Lower leg skin (tissue), 4 donors: Measurements from ENCODE around the gene NRM. TPM values are rescaled to one million over a fixed set of nuclear protein-coding genes. Genes with fewer than 3 reads are reported as not detected.

Experiments
- DNase-seq, 2 donors: peaks; one replicate each; pipeline ENCODE4 v3.0.0-alpha.2; 2019; ENCODE audit warnings: low spot score in 2 of 2
- H3K4me3 ChIP-seq: fragments of 200-600 bp; sonication (generic); 2 replicates; pipeline ENCODE4 v1.5.1; 2017; ENCODE audit warnings: mild to moderate bottlenecking, low read depth; ENCODE audit not compliant: poor library complexity, severe bottlenecking
- POLR2A ChIP-seq, 2 donors: fragments of 450-650 bp; IDR thresholded peaks; one replicate each; pipeline ENCODE4 v1.6.1; 2016 to 2017; ENCODE audit warnings: antibody characterized with exemption in 2 of 2, mild to moderate bottlenecking in 1 of 2, moderate library complexity in 1 of 2
- WGBS, 2 donors: methylation state at CpG; one replicate each; pipeline ENCODE4 v1.1.5; 2018; 5-methylcytosine and 5-hydroxymethylcytosine counted together
- intact Hi-C: fragments of 100-400 bp; cut with DNase I; formaldehyde crosslinking; loops from one replicate; pipeline ENCODE4 v1.15.0; 2023; ENCODE audit warnings: low total_unique reads
- total RNA-seq, 4 donors: library from RNA; depleted of rRNA; stranded (reverse); fragments of >200 nt; gene quantifications; one replicate each; pipeline ENCODE4 v1.1.0, GENCODE V29; 2016

The NRM gene
- total RNA-seq, 4 donors from 2014 or later: 4.3 to 6.9 (median 6.1) TPM

DNA sequence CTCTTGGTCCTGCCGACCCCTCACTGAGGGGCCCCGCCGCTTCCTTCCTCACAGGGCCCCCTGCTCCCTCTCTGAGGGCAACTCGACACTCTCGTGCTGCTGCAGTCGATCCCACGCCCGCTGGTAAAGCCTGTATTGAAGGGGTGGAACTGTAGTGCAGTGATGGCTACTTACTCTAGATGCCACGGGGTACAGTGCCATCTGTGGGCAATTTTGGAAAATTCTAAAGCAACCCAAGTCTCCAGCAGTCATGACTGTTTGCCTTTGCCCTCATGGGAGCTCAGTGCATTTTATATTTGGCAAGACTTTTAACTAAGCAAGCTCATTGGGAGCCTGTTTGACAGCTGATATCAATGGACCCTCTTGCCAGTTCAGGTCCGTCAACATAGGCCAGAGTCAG lies 50.3 kb downstream of the NRM start:
- DNase-seq: no peak
- 80 to 86% methylated on average over 10 of the region's 10 CpGs for WGBS, 2 donors
- intact Hi-C loops: no loop called here
- TF ChIP-seq POLR2A (IDR thresholded peaks at IDR 0.05): no peak
- no peak overlapping the region for H3K4me3 ChIP-seq

Other genes starting within 250 kb of the NRM start
- gene HLA-E, start 201.5 kb downstream of the NRM start, total RNA-seq: 100 to 1,000 TPM; 685 to 929 (median 835) TPM
- 10 to 100 TPM; 30.4 to 39.6 (median 33.4) TPM for gene GNL1, start 134.5 kb downstream of the NRM start, total RNA-seq
- 10 to 100 TPM in 2 of 4 donors, 1 to 10 TPM in 2; 4.5 to 14.0 (median 8.5) TPM for gene PRR3, start 133.7 kb downstream of the NRM start, total RNA-seq
- gene ABCF1, start 119.5 kb downstream of the NRM start, total RNA-seq: 10 to 100 TPM; 39.3 to 57.7 (median 47.1) TPM
- gene PPP1R10, start 73.7 kb downstream of the NRM start, total RNA-seq: 10 to 100 TPM; 32.5 to 61.5 (median 49.4) TPM
- 10 to 100 TPM; 57.2 to 64.8 (median 62.2) TPM for gene MRPS18B, start 73.1 kb downstream of the NRM start, total RNA-seq
- gene ATAT1, start 64.1 kb downstream of the NRM start, total RNA-seq: 1 to 10 TPM; 1.9 to 7.8 (median 5.6) TPM
- 10 to 100 TPM in 3 of 4 donors, 1 to 10 TPM in 1; 9.6 to 31.9 (median 13.9) TPM for gene C6orf136, start 43.9 kb downstream of the NRM start, total RNA-seq
- 10 to 100 TPM; 25.0 to 37.0 (median 32.9) TPM for gene DHX16, start 18.0 kb downstream of the NRM start, total RNA-seq
- 10 to 100 TPM; 23.6 to 34.1 (median 27.3) TPM for gene PPP1R18, start 4.3 kb downstream of the NRM start, total RNA-seq
- gene MDC1, start 26.3 kb upstream of the NRM start, total RNA-seq: 10 to 100 TPM in 1 of 4 donors, 1 to 10 TPM in 3; 9.7 to 21.4 (median 9.8) TPM
- 100 to 1,000 TPM; 119 to 179 (median 156) TPM for gene TUBB, start 29.4 kb upstream of the NRM start, total RNA-seq
- 10 to 100 TPM; 40.2 to 64.1 (median 42.5) TPM for gene FLOT1, start 51.7 kb upstream of the NRM start, total RNA-seq
- gene IER3, start 53.6 kb upstream of the NRM start, total RNA-seq: 10 to 100 TPM; 20.9 to 56.5 (median 33.3) TPM
- 100 to 1,000 TPM; 140 to 221 (median 194) TPM for gene DDR1, start 193.5 kb upstream of the NRM start, total RNA-seq
- gene GTF2H4, start 217.2 kb upstream of the NRM start, total RNA-seq: 10 to 100 TPM in 2 of 4 donors, 1 to 10 TPM in 2; 6.1 to 11.2 (median 9.4) TPM
- 10 to 100 TPM; 13.0 to 25.2 (median 18.1) TPM for gene VARS2, start 223.3 kb upstream of the NRM start, total RNA-seq
- gene SFTA2, start 241.2 kb upstream of the NRM start, total RNA-seq: under 1 TPM in 1 of 4 donors, not detected in 3; 0.36 TPM
- not detected for gene MUCL3, start 250.0 kb upstream of the NRM start, total RNA-seq